Measurements from ENCODE around the gene WDPCP.

DNA sequence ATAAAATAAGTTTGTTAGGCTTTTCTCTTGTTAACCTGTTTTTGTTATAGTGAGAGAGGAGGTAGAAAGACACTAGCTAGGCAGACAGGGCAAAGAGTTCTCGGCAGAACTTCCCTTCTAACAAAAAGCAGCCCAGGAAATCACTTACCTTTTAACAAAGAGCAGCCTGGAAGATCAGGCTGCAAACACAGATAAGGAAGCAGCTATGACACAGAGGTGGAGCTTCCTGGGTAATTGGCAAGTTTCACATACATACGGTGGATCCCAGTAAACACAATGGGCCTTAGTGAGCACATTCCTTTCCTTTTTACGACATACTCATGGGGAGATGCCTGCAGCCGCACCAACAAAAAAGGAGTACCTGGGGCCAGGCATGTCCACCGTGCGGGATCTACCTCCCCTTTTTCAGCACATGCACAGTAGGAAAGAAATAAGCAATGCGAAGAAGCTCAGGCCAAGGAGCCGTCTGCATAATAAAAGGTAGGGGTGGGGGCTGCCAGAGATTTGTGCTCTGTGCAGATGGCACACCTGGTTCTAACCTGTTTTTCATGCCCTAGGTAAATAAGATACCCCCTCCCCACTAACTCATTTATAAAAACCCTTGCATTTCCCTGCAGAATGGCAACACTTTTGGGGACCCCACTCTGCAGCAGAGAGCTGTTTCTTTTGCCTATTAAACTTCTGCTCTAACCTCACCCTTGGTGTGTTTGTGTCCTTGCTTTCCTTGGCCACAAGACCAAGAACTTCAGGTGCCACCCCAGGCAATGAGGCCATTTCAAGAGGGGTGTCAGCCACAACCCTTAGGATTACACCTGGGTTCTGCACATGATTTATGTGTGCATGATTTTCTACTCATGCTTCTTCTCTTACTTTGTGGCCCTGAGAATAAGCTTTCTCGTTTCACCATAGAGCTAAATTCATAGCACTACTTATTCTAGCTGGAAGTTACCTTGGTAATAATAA lies 27.0 kb upstream of the WDPCP start:
- TF ChIP-seq, protein P1, sequence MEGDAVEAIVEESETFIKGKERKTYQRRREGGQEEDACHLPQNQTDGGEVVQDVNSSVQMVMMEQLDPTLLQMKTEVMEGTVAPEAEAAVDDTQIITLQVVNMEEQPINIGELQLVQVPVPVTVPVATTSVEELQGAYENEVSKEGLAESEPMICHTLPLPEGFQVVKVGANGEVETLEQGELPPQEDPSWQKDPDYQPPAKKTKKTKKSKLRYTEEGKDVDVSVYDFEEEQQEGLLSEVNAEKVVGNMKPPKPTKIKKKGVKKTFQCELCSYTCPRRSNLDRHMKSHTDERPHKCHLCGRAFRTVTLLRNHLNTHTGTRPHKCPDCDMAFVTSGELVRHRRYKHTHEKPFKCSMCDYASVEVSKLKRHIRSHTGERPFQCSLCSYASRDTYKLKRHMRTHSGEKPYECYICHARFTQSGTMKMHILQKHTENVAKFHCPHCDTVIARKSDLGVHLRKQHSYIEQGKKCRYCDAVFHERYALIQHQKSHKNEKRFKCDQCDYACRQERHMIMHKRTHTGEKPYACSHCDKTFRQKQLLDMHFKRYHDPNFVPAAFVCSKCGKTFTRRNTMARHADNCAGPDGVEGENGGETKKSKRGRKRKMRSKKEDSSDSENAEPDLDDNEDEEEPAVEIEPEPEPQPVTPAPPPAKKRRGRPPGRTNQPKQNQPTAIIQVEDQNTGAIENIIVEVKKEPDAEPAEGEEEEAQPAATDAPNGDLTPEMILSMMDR (IDR thresholded peaks at IDR 0.05): no peak
- no peak for TF ChIP-seq POLR2A (IDR thresholded peaks at IDR 0.05)

Measured in ovary (tissue), 3 donors.